Dermis microvascular lymphatic vessel endothelial cell (primary cell): ENCODE measurements around the gene KCNA2. TPM values are rescaled to one million over a fixed set of nuclear protein-coding genes. Genes with fewer than 3 reads are reported as not detected.

ENCODE experiments used
- DNase-seq, 2 donors: peaks; one replicate each; pipeline versions ENCODE4 v3.0.0 to v3.0.0-alpha.2; 2010; ENCODE audit warnings: low read depth in 2 of 2
- total RNA-seq: library from RNA; depleted of rRNA; stranded (reverse); fragments of >200 nt; gene quantifications from 2 replicates; pipeline ENCODE4 v1.2.1, GENCODE V29; 2014

The KCNA2 gene
- total RNA-seq, 1 donor from 2014 or later = not detected

GRCh38 chr1:110628323-110629105 is 22.4 kb upstream of the KCNA2 start:
- DNase-seq = no peak

- DNase-seq = no peak
Measured at GRCh38 chr1:110627764-110628163, 21.6 kb upstream of the KCNA2 start.

- no peak for DNase-seq
Measured at GRCh38 chr1:110626889-110627288, 20.7 kb upstream of the KCNA2 start.

- DNase-seq = no peak
Measured at GRCh38 chr1:110620686-110621085, 14.5 kb upstream of the KCNA2 start.

- DNase-seq = no peak
Measured at GRCh38 chr1:110620250-110620615, 14.1 kb upstream of the KCNA2 start.

GRCh38 chr1:110619412-110620249 is 13.5 kb upstream of the KCNA2 start:
- peak; percentile 43 to 69 for DNase-seq

GRCh38 chr1:110618668-110619067 is 12.5 kb upstream of the KCNA2 start:
- no peak for DNase-seq

GRCh38 chr1:110617589-110617988 is 11.4 kb upstream of the KCNA2 start:
- no peak for DNase-seq

- DNase-seq = no peak
Measured at GRCh38 chr1:110617116-110617515, 11.0 kb upstream of the KCNA2 start.

- no peak for DNase-seq
Measured at GRCh38 chr1:110616587-110616986, 10.4 kb upstream of the KCNA2 start.

- peak; percentile 35 to 53 for DNase-seq
Measured at GRCh38 chr1:110615548-110616130, 9.5 kb upstream of the KCNA2 start.

- no peak for DNase-seq
Measured at GRCh38 chr1:110612060-110612745, 6.0 kb upstream of the KCNA2 start.

GRCh38 chr1:110610696-110611286 is 4.6 kb upstream of the KCNA2 start:
- no peak for DNase-seq

- DNase-seq = no peak
Measured at GRCh38 chr1:110610084-110610483, 3.9 kb upstream of the KCNA2 start.

- DNase-seq = no peak
Measured at GRCh38 chr1:110608247-110608646, 2.1 kb upstream of the KCNA2 start.

GRCh38 chr1:110607536-110608230 is 1.5 kb upstream of the KCNA2 start:
- DNase-seq = no peak

- no peak for DNase-seq
Measured at GRCh38 chr1:110606657-110607535, 738 bp upstream of the KCNA2 start.

GRCh38 chr1:110605446-110605845 is 712 bp downstream of the KCNA2 start:
- no peak for DNase-seq

- no peak for DNase-seq
Measured at GRCh38 chr1:110604586-110605148, 1.5 kb downstream of the KCNA2 start.
